Esophagus squamous epithelium (tissue), 5 donors: Measurements from ENCODE around the gene ANKUB1. TPM values are rescaled to one million over a fixed set of nuclear protein-coding genes. Genes with fewer than 3 reads are reported as not detected.

Source experiments
- DNase-seq: peaks from one replicate; lab custom pipeline; 2025; lab: John Stamatoyannopoulos, UW
- H3K27ac ChIP-seq, 4 donors: fragments of 200-600 bp; sonication (generic); one replicate each; pipeline ENCODE4 v1.5.1; 2016 to 2019; ENCODE audit warnings: mild to moderate bottlenecking in 1 of 4
- H3K27me3 ChIP-seq, 4 donors: fragments of 200-600 bp; sonication (generic); 1 replicate in 3 of 4; 2 replicates in 1 of 4; pipeline versions ENCODE4 v1.5.1 to v1.6.0; 2017 to 2021; ENCODE audit warnings: antibody characterized with exemption in 1 of 4
- H3K36me3 ChIP-seq, 3 donors: fragments of 200-600 bp; sonication (generic); one replicate each; pipeline ENCODE4 v1.5.1; 2016 to 2019
- H3K4me1 ChIP-seq, 3 donors: fragments of 200-600 bp; sonication (generic); one replicate each; pipeline ENCODE4 v1.5.1; 2017 to 2019
- H3K4me3 ChIP-seq, 4 donors: fragments of 200-600 bp; sonication (generic); 1 replicate in 3 of 4; 2 replicates in 1 of 4; pipeline ENCODE4 v1.5.1; 2016 to 2019; ENCODE audit warnings: mild to moderate bottlenecking in 2 of 4, moderate library complexity in 1 of 4
- H3K9me3 ChIP-seq, 3 donors: fragments of 200-600 bp; sonication (generic); one replicate each; pipeline ENCODE4 v1.5.1; 2016 to 2019
- CTCF ChIP-seq, 6 experiments: fragments of 450-650 bp in 4 of 6; fragments of 200-600 bp in 2 of 6; sonication (generic) in 2 of 6; IDR thresholded peaks; one replicate each; pipeline ENCODE4 v1.5.1; 2016 to 2019; ENCODE audit warnings: antibody characterized with exemption in 6 of 6, mild to moderate bottlenecking in 4 of 6, moderate library complexity in 4 of 6
- POLR2A ChIP-seq, 4 donors: fragments of 450-650 bp; IDR thresholded peaks; one replicate each; pipeline ENCODE4 v1.6.1; 2017; ENCODE audit warnings: antibody characterized with exemption in 4 of 4, mild to moderate bottlenecking in 4 of 4, moderate library complexity in 3 of 4
- WGBS, 2 donors: methylation state at CpG; one replicate each; pipeline ENCODE4 v1.1.5; 2018; 5-methylcytosine and 5-hydroxymethylcytosine counted together
- intact Hi-C: fragments of 100-400 bp; cut with DNase I; formaldehyde crosslinking; loops from one replicate; pipeline ENCODE4 v1.15.0; 2022
- total RNA-seq, 4 donors: library from RNA; depleted of rRNA; stranded (reverse); fragments of >200 nt; gene quantifications; one replicate each; pipeline ENCODE4 v1.1.0, GENCODE V29; 2016
- donor health status: DM: yes; HTN: yes; CAD: no.

Gene ANKUB1
- total RNA-seq, 4 donors from 2014 or later = not detected

DNA sequence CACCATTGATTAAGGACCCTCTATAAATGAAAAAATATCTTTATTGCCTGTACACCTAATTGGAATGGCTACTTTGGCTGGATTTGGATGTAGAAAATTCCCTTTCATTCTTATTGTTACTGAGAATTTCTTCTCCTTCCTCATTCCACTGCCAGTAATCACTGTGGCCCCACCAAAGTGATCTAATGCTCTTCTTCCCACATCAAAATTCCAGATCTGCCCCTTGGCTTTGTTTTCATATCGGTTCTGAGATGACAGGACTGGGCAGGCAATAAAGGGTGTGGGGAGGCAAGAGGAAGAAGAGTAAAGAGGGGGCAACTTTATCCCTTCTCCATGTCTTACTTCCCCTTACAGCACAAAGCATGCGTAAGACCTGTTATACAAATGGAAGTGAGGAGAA is 2.1 kb downstream of the ANKUB1 start:
- intact Hi-C loops = no loop called here
- no peak overlapping the region for H3K27ac ChIP-seq
- no peak overlapping the region for H3K4me3 ChIP-seq
- no peak for DNase-seq
- no peaks in the 10 kb centered on the region for H3K27me3 ChIP-seq
- H3K9me3 ChIP-seq = no peaks in the 10 kb centered on the region
- WGBS, 2 donors = 56 to 65% methylated on average over 2 of the region's 2 CpGs
- no peak for TF ChIP-seq CTCF (IDR thresholded peaks at IDR 0.05)
- no peak for TF ChIP-seq POLR2A (IDR thresholded peaks at IDR 0.05)
- H3K4me1 ChIP-seq = no peaks in the 10 kb centered on the region
- H3K36me3 ChIP-seq = no peaks in the 10 kb centered on the region

DNA sequence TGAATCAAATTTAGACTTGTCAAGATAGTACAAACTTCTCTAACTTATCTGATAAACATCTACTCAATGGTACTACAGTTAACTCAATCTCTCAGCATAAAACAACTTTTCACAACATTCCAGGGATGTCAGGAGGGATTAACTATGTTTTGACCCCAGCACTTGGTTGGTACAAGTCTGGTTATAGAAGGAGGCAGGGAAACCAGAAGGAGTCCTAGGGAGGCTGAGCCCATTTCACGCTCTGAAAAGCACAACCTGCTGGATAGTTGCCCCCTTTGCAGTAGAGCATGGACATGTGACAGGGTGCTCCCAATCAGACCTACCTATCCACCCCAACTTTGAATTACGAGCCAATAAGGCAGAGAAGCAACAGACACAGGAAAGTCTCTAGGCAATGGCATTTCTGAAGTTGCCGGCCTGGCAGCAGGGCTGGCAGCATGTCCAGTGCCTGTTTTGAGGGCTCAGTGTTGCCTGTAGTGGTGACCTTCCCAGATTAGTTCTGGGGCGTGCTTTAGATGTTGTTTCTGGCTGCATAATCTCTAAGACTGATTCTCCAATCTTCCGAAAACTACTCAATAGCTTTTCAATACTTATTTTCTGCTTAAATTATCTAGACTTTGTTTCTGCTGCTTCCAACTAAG is 8.2 kb downstream of the ANKUB1 start:
- H3K27ac ChIP-seq = peak overlapping the region in 1 of 4 donors; percentile 28
- peaks cover 0 to 4% (median 0%) of the 10 kb centered on the region in 3 donors for H3K4me1 ChIP-seq
- WGBS, 2 donors = 78 to 91% methylated on average over 4 to 5 of the region's 5 CpGs
- H3K27me3 ChIP-seq = no peaks in the 10 kb centered on the region
- DNase-seq = no peak
- H3K36me3 ChIP-seq = no peaks in the 10 kb centered on the region
- no peak for TF ChIP-seq CTCF (IDR thresholded peaks at IDR 0.05)
- no peak for TF ChIP-seq POLR2A (IDR thresholded peaks at IDR 0.05)
- intact Hi-C loops = no loop called here
- H3K9me3 ChIP-seq = no peaks in the 10 kb centered on the region
- H3K4me3 ChIP-seq = no peak overlapping the region

DNA sequence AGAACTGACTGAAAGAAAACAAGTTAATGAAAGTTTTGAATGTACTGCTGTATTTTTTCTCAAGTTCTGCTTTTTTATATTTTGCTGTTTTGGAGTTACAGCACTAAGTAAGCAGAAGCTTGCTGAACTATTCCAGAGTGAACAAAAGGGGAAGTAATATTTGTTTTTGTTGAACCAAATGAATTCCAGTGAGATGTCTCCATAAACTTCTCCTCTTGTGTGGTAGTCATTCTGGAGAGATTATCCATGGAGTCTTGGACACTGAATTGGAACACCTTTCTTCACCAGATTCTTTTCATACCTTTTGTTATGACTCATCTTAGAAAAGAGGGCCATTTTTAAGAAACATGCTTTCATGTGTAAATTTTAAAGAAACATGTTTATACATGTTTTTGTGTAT is 8.8 kb downstream of the ANKUB1 start:
- H3K4me1 ChIP-seq = peaks cover 0 to 4% (median 0%) of the 10 kb centered on the region in 3 donors
- H3K27ac ChIP-seq = no peak overlapping the region
- H3K9me3 ChIP-seq = no peaks in the 10 kb centered on the region
- no peaks in the 10 kb centered on the region for H3K36me3 ChIP-seq
- H3K4me3 ChIP-seq = no peak overlapping the region
- intact Hi-C loops = no loop called here
- DNase-seq = no peak
- no peak for TF ChIP-seq CTCF (IDR thresholded peaks at IDR 0.05)
- TF ChIP-seq POLR2A (IDR thresholded peaks at IDR 0.05) = no peak
- no peaks in the 10 kb centered on the region for H3K27me3 ChIP-seq

GRCh38 chr3:149781741-149782140 is 10.6 kb downstream of the ANKUB1 start:
- TF ChIP-seq CTCF (IDR thresholded peaks at IDR 0.05) (no peak), POLR2A (IDR thresholded peaks at IDR 0.05) (no peak)
- Histone ChIP-seq H3K4me3 (no peak overlapping the region), H3K27me3 (no peaks in the 10 kb centered on the region), H3K36me3 (no peaks in the 10 kb centered on the region), H3K4me1 (peaks cover 0 to 4% (median 0%) of the 10 kb centered on the region in 3 donors), H3K9me3 (no peaks in the 10 kb centered on the region), H3K27ac (no peak overlapping the region)
- intact Hi-C loops = no loop called here
- DNase-seq = no peak
- WGBS, 2 donors = 75 to 93% methylated on average over 3 of the region's 3 CpGs

DNA sequence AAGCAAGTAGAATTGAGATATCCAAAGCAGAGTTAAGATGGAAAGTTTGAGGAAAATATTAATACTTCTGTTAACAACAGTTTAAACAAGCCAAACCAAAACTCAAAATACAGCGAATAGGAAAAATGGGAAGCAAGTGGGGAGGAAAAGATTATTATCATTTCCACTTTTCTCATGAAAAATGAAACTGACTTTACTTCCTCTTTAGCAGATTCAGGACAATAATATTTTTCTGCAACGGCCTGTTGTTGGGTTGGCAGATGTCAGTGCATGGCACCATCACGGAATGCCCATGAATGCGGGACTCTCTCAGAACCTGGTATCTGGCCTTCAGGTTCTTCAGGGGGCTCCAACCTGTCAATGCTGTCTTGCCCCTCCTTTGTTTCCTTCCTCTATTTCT is 11.1 kb downstream of the ANKUB1 start:
- no peak for DNase-seq
- no peak for TF ChIP-seq CTCF (IDR thresholded peaks at IDR 0.05)
- no peak for TF ChIP-seq POLR2A (IDR thresholded peaks at IDR 0.05)
- Histone ChIP-seq H3K4me1 (peaks cover 0 to 4% (median 0%) of the 10 kb centered on the region in 3 donors), H3K9me3 (no peaks in the 10 kb centered on the region), H3K36me3 (no peaks in the 10 kb centered on the region), H3K4me3 (no peak overlapping the region), H3K27me3 (no peaks in the 10 kb centered on the region), H3K27ac (no peak overlapping the region)
- 61 to 66% methylated on average over 4 of the region's 4 CpGs for WGBS, 2 donors
- intact Hi-C loops = no loop called here
